Measurements from ENCODE around the gene CDH23. TPM values are rescaled to one million over a fixed set of nuclear protein-coding genes. Genes with fewer than 3 reads are reported as not detected.

The CDH23 gene
- total and polyA plus RNA-seq, 8 donors = 1.8 to 22.8 (median 3.0) TPM

DNA sequence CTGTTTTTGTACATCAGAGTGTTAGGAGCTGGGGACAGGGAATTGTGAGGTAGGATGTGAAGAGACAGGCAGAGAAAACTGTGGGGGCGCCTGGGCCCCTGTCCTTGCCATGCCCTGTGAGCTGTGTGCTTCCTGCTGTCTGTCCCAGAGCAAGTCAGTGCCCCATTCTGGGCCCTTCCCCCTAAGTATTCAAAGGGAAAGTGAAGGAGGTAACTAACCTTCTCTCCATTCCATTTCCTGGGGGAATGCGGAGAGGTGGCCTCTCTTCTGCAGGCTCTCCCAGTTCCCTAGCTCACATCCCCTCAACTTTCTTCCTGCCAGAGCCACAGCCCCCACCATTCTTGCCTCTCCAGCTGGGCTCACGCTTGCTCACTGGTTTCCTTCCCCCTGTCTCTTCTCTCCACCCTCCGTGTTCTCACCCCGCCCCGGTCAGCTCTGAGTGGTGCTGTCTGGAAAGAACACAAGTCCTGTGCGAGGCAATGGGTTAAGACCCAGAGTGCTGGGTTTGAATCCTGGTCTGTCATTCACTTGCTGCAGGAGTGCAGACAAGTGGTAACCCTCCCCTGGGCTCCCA, 386.3 kb downstream of the CDH23 start:
- Histone ChIP-seq H3K9me3 (no peaks in the 10 kb centered on the region), H3K27ac (peak overlapping the region in 1 of 2 donors; percentile 9), H3K36me3 (no peaks in the 10 kb centered on the region), H3K27me3 (no peaks in the 10 kb centered on the region), H3K4me3 (no peak overlapping the region), H3K4me1 (peaks cover 0 to 38% of the 10 kb centered on the region in 2 donors)
- intact Hi-C loops (cut with DNase I) = no loop called here
- DNase-seq (no peak), ATAC-seq (peak; percentile 48)
- TF ChIP-seq CTCF (IDR thresholded peaks at IDR 0.05) = no peak

GRCh38 chr10:71783917-71784678, 387.4 kb downstream of the CDH23 start:
- no peaks in the 10 kb centered on the region for H3K36me3 ChIP-seq
- TF ChIP-seq CTCF (IDR thresholded peaks at IDR 0.05) = no peak
- DNase-seq = no peak
- no peak overlapping the region for H3K27ac ChIP-seq
- H3K27me3 ChIP-seq = no peaks in the 10 kb centered on the region
- H3K4me3 ChIP-seq = no peak overlapping the region
- peaks cover 0 to 27% of the 10 kb centered on the region in 2 donors for H3K4me1 ChIP-seq
- H3K9me3 ChIP-seq = no peaks in the 10 kb centered on the region
- no peak for ATAC-seq
- intact Hi-C loops (cut with DNase I) = no loop called here

DNA sequence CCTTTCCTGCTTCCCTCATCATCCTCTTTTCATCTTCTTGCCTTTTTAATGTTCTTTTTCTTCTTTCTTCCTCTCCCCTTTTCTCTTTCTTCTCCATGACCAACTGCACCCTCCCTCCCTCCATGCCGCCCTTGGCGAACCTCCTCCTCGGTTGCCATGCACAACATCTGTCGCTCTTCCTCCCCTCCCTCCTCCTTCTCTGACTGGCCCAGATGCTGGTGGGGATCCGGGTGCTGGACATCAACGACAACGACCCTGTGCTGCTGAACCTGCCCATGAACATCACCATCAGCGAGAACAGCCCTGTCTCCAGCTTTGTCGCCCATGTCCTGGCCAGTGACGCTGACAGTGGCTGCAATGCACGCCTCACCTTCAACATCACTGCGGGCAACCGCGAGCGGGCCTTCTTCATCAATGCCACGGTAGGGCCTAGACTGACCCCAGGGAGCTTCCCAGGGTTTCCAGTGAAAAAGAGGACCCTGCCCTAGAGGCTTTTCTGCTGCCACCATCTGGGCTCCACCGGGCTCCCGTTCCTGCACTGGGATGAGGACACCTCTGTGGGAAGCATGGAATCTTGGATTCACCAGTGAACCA, 388.1 kb downstream of the CDH23 start:
- Histone ChIP-seq H3K36me3 (no peaks in the 10 kb centered on the region), H3K27ac (no peak overlapping the region), H3K4me1 (peaks cover 0 to 25% of the 10 kb centered on the region in 2 donors), H3K27me3 (no peaks in the 10 kb centered on the region), H3K4me3 (no peak overlapping the region), H3K9me3 (no peaks in the 10 kb centered on the region)
- intact Hi-C loops (cut with DNase I) = no loop called here
- no peak for TF ChIP-seq CTCF (IDR thresholded peaks at IDR 0.05)
- DNase-seq = no peak
- no peak for ATAC-seq

DNA sequence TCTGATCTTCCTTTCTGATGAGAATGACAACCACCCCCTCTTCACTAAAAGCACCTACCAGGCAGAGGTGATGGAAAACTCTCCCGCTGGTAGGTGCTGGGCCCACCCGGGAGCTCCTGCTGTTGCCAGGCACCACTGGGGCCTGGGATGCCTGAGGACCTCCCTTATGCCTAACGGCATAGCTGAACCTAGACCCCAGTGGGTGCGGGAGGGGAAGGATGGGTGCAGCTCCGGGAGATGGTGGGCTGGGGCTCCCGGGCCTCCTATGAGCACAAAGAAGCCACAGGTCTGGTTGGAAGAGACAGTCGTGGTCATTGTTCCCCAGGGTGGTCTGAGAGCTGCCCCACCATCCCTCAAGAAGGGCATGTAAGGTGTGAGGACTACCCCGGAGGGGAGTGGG, 392.2 kb downstream of the CDH23 start:
- no peak for ATAC-seq
- H3K9me3 ChIP-seq = no peaks in the 10 kb centered on the region

More for the DNA sequence above, 392.2 kb downstream of the CDH23 start:
- Histone ChIP-seq H3K36me3 (no peaks in the 10 kb centered on the region), H3K27me3 (no peaks in the 10 kb centered on the region), H3K4me1 (no peaks in the 10 kb centered on the region), H3K27ac (no peak overlapping the region), H3K4me3 (no peak overlapping the region)
- no peak for TF ChIP-seq CTCF (IDR thresholded peaks at IDR 0.05)
- DNase-seq = no peak
- intact Hi-C loops (cut with DNase I) = no loop called here
